ENCODE data around the gene AKR1E2. TPM values are rescaled to one million over a fixed set of nuclear protein-coding genes. Genes with fewer than 3 reads are reported as not detected.

The AKR1E2 gene
- total RNA-seq, 4 donors from 2014 or later, result 2.1 to 6.7 (median 5.5) TPM; not detected in 1

- H3K4me1 ChIP-seq, result peaks cover 4 to 9% of the 10 kb centered on the region in 2 donors
- no peak for DNase-seq
- H3K27ac ChIP-seq, result no peak overlapping the region
- H3K4me3 ChIP-seq, result no peak overlapping the region
- no peaks in the 10 kb centered on the region for H3K36me3 ChIP-seq
- H3K27me3 ChIP-seq, result no peaks in the 10 kb centered on the region
- in situ Hi-C loops (cut with MboI; ENCODE audit: low sequenced_read_pairs in 4 of 4), result loop anchor here (5.0 to 25.0 kb wide), 9 partner anchors 137 to 765 kb away; partner anchors contain the start of gene AKR1C3 (in 1 of the 4)
- intact Hi-C loops (cut with DNase I; ENCODE audit: low total_unique reads), result no loop called here
- TF ChIP-seq CTCF (IDR thresholded peaks at IDR 0.05 in 4 of 5, conservative IDR thresholded peaks at IDR 0.05 in 1 of 5) (no peak), POLR2A (IDR thresholded peaks at IDR 0.05) (no peak)
- ATAC-seq, result no peak
- H3K9me3 ChIP-seq, result no peaks in the 10 kb centered on the region
These were observed 21.8 kb downstream of the AKR1E2 start for GRCh38 chr10:4847561-4848355.

GRCh38 chr10:4848356-4849041, 22.5 kb downstream of the AKR1E2 start:
- no peak for DNase-seq
- Histone ChIP-seq H3K4me3 (no peak overlapping the region), H3K9me3 (no peaks in the 10 kb centered on the region), H3K27ac (no peak overlapping the region), H3K27me3 (no peaks in the 10 kb centered on the region), H3K36me3 (no peaks in the 10 kb centered on the region), H3K4me1 (peaks cover 4 to 9% of the 10 kb centered on the region in 2 donors)
- ATAC-seq, result no peak
- in situ Hi-C loops (cut with MboI; ENCODE audit: low sequenced_read_pairs in 4 of 4), result loop anchor here (5.0 to 25.0 kb wide), 9 partner anchors 136 to 764 kb away; partner anchors contain the start of gene AKR1C3 (in 1 of the 4)
- TF ChIP-seq CTCF (IDR thresholded peaks at IDR 0.05 in 4 of 5, conservative IDR thresholded peaks at IDR 0.05 in 1 of 5) (no peak), POLR2A (IDR thresholded peaks at IDR 0.05) (no peak)
- intact Hi-C loops (cut with DNase I; ENCODE audit: low total_unique reads), result loop anchor here (1.0 kb wide), 3 partner anchors 134 to 435 kb away; partner anchors contain the start of gene AKR1C3

GRCh38 chr10:4849042-4849402, 23.0 kb downstream of the AKR1E2 start:
- H3K36me3 ChIP-seq, result no peaks in the 10 kb centered on the region
- H3K9me3 ChIP-seq, result no peaks in the 10 kb centered on the region
- H3K27ac ChIP-seq, result no peak overlapping the region
- intact Hi-C loops (cut with DNase I; ENCODE audit: low total_unique reads) (loop anchor here (1.0 kb wide), 3 partner anchors 133 to 434 kb away; partner anchors contain the start of gene AKR1C3), in situ Hi-C loops (cut with MboI; ENCODE audit: low sequenced_read_pairs in 4 of 4) (loop anchor here (5.0 to 25.0 kb wide), 9 partner anchors 136 to 763 kb away; partner anchors contain the start of gene AKR1C3 (in 1 of the 4))
- TF ChIP-seq POLR2A (IDR thresholded peaks at IDR 0.05) (no peak), CTCF (IDR thresholded peaks at IDR 0.05 in 4 of 5, conservative IDR thresholded peaks at IDR 0.05 in 1 of 5) (no peak)
- DNase-seq (no peak), ATAC-seq (no peak)
- peaks cover 4 to 9% of the 10 kb centered on the region in 2 donors for H3K4me1 ChIP-seq
- H3K27me3 ChIP-seq, result no peaks in the 10 kb centered on the region
- H3K4me3 ChIP-seq, result no peak overlapping the region

GRCh38 chr10:4849555-4850242, 23.7 kb downstream of the AKR1E2 start:
- in situ Hi-C loops (cut with MboI; ENCODE audit: low sequenced_read_pairs in 4 of 4), result loop anchor here (5.0 to 25.0 kb wide), 11 partner anchors 135 to 763 kb away; partner anchors contain the start of gene AKR1C3 (in 3 of the 4)
- H3K4me3 ChIP-seq, result peak overlapping the region in 1 of 4 donors; percentile 9
- TF ChIP-seq POLR2A (IDR thresholded peaks at IDR 0.05), result no peak
- TF ChIP-seq CTCF (IDR thresholded peaks at IDR 0.05 in 4 of 5, conservative IDR thresholded peaks at IDR 0.05 in 1 of 5), result peak; percentile 96 to 99 (median 98)

More at GRCh38 chr10:4849555-4850242, 23.7 kb downstream of the AKR1E2 start:
- DNase-seq (peak; percentile 78 to 85), ATAC-seq (peak; percentile 96 to 97)
- Histone ChIP-seq H3K9me3 (no peaks in the 10 kb centered on the region), H3K36me3 (no peaks in the 10 kb centered on the region), H3K4me1 (peaks cover 4 to 9% of the 10 kb centered on the region in 2 donors), H3K27ac (peak overlapping the region; percentile 10 to 51 (median 18)), H3K27me3 (no peaks in the 10 kb centered on the region)
- intact Hi-C loops (cut with DNase I; ENCODE audit: low total_unique reads), result loop anchor here (1.0 to 2.0 kb wide), 5 partner anchors 93 to 585 kb away; partner anchors contain the start of gene AKR1C3

Data from gastrocnemius medialis (tissue), 4 donors.